ENCODE measurements around the gene TMEM201. TPM values are rescaled to one million over a fixed set of nuclear protein-coding genes. Genes with fewer than 3 reads are reported as not detected.
A peak's percentile ranks its signal among the peaks of the same experiment; 100 is the strongest.

Gene TMEM201
- total RNA-seq, 1 experiment from 2014 or later: 13.6 TPM

DNA sequence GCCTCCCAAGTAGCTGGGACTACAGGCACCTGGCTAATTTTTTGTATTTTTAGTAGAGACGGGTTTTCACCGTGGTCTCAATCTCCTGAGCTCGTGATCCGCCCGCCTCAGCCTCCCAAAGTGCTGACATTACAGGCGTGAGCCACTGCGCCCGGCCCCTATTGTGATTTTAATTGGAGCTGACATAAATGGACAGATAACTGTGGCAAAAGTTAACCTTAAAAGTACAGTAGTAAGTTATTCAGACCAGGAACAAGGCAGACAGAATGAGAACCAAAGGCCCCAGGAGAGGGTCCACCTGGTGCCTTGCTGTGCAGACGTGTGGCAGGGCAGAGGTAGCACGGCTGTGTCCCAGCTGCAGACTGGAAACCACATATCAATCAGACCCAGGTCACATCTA is 11.0 kb downstream of the TMEM201 start:
- no peak for DNase-seq (ENCODE audit: low read depth)

DNA sequence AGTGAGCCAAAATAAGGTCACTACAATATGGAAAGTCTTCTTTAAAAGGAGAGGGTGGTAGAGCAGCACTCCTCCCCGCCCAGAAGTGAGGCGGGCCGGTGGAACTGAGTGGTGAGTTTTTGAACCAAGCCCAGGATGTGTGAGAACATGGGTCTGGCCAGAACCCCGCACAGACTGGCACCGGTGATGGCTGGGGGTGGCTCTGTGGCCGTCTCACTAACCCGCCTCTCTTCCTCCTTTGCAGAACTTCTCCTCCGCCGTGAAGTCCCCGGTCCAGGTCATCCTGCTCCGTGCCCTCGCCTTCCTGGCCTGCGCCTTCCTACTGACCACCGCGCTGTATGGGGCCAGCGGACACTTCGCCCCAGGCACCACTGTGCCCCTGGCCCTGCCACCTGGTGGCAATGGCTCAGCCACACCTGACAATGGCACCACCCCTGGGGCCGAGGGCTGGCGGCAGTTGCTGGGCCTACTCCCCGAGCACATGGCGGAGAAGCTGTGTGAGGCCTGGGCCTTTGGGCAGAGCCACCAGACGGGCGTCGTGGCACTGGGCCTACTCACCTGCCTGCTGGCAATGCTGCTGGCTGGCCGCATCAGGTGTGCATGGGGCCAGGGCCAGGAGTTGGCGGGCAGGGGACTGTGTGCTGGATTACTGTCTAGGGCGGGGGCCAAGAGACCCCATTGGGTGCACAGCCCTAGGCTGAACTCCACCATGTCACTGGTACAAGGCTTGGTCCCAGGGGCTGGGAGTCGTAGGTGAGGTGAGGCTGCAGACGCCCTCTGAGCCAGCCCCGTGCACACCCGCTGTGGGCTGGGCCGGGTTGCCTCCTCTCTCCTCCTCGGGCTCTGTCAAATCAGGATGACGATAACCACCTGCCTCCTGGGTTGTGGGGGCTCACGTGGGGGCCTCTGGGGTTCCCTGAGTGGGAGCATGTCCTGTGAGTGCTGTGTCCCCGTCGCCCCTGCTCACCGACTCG is 12.4 kb downstream of the TMEM201 start:
- no peak for DNase-seq (ENCODE audit: low read depth)

DNA sequence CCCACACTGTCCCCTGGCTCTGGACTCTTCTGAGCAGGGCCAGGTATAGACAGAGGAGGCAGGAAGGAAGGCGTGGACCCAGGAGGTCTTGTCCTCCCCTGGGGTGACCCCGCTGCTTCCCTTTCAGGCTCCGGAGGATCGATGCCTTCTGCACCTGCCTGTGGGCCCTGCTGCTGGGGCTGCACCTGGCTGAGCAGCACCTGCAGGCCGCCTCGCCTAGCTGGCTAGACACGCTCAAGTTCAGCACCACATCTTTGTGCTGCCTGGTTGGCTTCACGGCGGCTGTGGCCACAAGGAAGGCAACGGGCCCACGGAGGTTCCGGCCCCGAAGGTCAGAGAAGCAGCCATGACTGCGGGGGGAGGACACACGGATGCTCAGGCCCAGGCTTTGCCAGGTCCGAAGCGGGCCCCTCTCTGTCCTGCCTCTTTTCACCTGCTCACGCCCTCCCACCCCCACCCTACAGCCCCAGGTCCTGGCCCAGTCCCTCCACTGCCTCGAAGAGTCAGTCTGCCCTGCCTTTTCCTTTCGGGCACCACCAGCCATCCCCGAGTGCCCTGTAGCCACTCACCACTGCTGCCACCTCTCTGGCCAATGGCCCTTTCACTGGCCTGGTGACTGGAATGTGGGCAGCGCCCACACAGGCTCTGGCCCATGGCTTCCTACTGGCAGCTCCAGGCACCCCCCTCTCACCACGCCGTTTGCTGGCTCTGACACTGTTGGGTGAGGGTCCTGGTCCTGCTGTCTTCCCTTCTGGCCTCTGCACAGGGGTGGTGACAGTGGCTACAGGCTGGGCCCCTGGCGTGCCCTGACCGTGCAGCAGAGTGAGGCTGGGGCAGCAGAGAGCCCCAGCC is 13.5 kb downstream of the TMEM201 start:
- DNase-seq (ENCODE audit: low read depth): no peak

DNA sequence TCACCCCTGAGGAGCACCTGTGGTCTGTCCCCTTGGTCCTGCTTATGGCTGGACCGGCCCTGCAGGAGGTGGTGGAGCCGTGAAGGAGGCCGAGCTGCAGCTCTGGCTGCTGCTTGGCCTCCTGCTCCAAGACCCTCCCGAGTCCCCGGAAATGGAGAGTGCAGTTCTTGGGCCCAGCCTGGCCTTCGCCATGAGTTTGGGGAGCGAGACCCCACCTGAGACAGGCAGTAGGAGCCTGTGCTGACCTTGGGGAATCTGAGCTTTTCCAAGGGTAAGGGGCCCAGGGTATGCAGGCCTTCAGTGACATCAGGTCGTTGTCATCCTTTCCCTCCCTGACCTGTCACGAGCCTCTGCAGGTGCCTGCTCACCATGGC is 14.1 kb downstream of the TMEM201 start:
- DNase-seq (ENCODE audit: low read depth): no peak

DNA sequence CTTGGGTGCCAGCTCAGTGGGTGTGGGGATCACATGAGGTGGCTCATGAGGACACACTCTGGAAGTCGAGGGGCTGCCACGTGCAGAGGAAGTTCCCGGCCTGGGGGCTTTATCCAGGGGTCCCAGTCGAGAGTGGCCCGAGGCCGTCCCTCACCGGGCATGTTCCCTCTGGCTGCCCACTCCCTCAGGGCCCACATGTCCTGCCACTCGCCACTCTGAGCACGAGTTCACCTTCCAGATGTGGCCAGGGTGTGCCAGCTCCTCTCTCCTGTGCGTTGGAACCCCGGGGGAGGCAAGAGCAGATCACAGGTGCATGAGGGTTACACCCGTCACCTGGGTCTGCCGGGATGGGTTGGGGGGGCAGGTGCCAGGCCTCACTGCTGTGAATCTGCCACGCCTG is 14.6 kb downstream of the TMEM201 start:
- DNase-seq (ENCODE audit: low read depth): no peak

DNA sequence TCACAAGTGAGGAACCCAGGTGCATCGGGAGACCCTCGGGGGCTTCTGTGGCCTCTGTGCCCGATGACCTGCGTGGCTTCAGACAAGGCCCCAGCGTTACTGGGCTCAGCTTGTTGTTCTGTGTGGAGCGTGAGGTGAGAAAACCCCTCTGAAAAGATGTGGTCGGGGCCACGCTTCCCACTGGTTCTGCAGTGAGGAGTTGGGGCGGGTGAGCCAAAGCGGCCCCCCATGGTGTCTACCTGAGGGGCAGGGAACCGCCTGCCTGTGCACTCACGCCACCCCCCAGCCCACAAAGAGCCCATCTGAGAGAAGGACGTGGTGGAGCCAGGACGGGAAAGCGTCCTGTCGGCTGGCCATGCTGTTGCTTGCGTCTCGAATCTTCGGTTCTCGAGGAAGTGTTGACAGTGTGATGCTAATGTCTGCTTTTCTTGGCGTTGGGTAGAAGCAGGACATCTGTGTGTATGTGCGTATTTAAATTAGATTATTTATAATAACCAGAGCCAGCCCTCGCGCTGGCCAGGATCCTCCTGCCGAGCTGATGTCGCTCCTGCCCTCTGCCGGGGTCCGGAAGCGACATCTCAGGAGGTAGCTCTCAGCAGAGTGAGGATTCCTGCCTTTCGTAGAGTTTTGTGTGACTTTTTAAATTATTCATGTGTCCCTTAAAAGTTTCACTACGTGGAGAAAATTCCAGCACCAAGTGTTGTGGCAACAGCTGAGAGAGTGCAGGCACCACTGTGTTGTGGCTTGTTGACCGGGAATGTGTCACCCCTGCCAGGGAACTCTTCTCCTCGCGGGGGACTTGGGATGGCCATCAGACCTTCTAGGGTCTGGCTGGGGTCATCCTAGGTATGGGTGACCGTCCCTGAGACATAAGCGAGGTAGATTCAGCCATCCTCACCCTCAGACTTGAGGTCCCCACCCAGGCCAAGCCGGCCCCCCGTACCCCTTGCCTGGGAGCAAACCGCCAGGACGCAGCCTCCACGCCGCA is 15.3 kb downstream of the TMEM201 start:
- DNase-seq (ENCODE audit: low read depth): no peak

DNA sequence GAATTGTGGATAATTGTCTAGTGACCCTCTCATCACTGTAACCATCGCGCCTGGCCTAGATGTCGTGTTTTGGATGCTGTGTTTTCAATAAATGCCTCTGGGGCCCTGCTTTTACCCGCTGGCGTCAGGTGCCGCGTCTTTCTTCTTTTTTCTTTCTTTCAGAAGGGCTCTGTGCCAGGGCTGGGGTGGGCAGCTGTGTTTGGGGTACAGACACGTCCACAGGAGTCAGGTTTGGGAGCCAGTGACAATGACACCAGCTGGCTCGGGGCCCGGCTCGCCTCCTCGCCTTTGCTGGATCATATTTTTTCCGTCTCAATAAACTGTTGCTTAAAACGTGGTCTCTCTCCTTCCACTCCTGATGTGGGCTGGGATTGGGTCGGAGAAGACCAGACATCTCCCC is 16.1 kb downstream of the TMEM201 start:
- DNase-seq (ENCODE audit: low read depth): no peak

DNA sequence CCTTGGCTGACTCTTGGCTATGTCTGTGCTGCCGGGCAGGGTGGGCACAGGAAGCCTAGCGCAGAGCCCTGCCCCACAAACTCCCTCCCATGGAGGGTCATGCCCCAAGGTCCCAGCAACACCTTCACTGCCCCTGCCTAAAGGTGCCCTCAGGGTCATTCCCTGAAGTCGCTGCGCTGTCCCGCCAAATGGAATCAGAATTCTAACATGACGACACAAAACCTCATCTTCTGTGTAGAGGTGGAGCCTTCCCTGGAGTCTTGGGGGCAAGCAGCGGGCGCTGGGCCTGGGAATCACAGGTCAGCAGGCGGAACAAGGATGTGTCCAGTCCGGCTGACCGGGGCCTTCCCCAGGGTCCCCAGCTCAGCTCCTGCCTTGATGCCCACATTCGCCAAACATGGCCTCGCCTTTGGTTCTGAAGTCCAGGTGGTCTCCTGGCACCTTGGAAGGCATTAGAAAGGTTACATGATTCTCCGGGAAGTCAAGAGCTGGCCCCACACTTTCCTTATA is 17.3 kb downstream of the TMEM201 start:
- DNase-seq (ENCODE audit: low read depth): no peak

DNA sequence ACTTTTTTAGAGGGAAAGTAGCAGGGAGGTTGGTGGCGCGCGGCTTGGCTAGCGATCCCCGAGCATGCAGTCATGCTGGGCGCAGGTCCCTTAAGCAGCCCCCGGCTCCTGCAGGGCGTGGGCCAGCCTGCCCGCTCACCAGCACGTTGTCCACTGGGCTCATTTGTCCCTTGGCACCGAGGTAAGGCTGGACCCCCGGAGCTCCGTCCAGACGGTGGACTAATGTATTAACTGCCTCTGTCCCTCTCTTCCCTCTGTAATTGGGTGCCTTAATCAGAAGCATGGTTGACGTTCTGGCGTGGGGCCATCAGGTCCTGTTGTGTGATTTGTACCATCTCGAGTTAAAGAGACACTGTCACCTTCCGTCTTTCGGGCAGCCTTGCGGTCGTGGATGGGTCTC is 17.7 kb downstream of the TMEM201 start:
- no peak for DNase-seq (ENCODE audit: low read depth)

DNA sequence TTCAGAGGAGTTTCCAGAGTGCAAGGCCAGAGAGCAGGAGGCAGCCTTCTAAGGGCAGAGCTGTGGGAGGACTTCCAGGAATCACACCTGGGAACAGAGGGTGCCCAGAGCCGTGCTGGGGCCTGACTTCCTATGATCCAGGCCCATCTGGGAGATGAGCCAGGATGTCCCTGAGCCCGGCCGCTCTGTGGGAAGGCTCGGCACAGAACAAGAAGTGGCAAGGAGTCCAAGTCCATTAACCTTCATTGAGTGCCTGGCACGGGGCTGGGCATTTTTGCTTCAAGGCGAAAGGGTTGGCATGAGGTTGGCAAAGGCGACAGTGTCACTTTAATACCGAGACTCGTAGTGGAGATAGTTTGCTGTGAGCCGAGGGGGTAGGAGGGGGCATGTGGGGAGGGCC is 18.2 kb downstream of the TMEM201 start:
- no peak for DNase-seq (ENCODE audit: low read depth)

DNA sequence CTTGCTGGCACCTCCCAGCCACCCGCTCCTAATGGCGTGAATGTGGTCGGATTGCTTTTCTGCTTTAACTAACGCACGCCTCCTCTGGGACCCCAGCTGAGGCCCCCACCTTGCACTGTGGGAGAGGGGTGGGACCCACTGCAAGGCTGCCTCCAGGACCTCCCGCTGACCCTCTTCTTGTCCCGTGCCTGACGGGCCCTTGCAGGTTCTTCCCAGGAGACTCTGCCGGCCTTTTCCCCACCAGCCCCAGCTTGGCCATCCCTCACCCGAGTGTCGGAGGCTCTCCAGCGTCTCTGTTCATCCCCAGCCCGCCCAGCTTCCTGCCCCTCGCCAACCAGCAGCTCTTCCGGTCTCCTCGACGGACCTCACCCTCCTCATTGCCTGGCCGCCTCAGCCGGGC is 18.6 kb downstream of the TMEM201 start:
- DNase-seq (ENCODE audit: low read depth): no peak

DNA sequence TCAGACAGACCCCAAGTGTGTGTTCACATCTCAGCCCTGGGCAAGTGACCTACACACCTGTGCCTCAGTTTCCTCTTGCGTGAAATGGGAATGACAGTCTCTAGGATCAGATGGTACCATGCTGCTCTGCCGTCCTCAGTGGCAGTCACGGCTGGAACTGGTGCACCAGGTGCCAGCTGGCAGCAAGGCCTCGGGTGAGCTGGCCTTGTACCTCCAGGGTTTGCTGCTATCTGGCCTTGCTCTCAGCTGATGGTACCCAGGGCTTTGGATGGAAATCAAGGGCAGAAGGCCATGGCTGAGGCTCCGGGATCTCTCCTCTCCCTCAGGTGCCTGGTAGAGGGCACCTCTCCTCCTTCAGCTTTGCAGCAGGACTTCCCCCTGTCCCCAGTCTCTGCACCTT is 21.3 kb downstream of the TMEM201 start:
- no peak for DNase-seq (ENCODE audit: low read depth)

DNA sequence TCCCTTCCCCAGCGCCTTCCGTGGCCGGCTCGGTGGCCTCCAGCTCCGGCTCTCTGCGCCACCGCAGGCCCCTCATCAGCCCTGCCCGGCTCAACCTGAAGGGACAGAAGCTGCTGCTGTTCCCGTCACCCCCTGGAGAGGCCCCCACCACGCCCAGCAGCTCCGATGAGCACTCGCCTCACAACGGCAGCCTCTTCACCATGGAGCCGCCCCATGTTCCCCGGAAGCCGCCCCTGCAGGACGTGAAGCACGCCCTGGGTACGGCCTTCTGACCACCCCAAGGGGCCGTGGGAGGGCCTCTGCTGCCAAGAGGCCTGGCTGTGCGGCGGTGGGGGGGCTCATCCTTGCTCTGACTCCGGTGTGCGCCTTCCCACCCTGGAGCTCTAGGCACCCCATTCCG is 21.8 kb downstream of the TMEM201 start:
- no peak for DNase-seq (ENCODE audit: low read depth)

DNA sequence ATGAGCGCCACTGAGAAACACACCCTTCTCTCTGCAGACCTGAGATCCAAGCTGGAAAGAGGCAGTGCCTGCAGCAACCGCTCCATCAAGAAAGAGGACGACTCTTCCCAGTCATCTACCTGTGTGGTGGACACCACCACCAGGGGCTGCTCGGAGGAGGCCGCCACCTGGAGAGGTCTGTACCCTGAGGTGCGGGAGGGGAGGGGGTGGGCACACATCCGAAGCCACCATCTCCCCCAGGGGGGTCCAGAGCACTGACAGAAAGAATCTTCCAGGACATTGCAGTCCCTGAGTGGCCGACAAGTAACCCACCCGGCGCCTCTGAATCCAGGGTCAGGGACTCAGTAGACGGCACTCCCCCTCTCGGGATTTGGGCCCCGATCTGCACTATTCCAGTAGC is 23.0 kb downstream of the TMEM201 start:
- DNase-seq (ENCODE audit: low read depth): no peak

DNA sequence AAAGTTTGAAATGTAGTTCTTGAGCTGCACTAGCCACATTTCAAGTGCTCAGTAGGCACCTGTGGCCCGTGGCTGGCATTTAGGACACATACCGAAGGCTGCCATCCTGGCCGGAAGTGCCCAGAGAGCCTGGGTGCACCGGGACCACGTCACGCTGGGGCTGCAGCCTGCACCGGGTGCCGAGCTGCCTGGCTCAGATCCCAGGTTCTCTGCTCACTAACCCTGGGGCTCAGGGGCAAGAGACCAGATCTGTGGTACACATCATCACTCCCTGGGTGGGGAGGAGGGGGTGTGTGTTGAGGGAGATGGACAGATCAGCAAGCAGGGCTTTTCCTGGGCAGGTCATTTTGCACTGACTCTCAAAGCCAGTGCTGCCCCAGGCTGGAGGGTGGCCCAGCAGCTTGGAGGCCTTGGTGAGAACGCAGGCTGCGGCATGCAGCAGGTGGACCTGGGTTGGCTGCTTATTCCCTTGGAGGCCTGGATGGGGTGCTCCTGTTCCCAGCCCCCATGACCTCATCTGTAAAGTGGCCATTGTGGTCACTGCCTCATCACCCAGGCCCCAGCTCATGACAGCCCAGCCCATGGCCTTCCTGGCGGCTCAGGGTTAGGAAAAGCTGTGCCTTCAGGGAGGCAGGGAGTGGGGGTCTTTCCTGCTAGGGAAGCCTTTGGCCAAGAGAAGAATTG is 23.6 kb downstream of the TMEM201 start:
- DNase-seq (ENCODE audit: low read depth): peak; percentile 62

DNA sequence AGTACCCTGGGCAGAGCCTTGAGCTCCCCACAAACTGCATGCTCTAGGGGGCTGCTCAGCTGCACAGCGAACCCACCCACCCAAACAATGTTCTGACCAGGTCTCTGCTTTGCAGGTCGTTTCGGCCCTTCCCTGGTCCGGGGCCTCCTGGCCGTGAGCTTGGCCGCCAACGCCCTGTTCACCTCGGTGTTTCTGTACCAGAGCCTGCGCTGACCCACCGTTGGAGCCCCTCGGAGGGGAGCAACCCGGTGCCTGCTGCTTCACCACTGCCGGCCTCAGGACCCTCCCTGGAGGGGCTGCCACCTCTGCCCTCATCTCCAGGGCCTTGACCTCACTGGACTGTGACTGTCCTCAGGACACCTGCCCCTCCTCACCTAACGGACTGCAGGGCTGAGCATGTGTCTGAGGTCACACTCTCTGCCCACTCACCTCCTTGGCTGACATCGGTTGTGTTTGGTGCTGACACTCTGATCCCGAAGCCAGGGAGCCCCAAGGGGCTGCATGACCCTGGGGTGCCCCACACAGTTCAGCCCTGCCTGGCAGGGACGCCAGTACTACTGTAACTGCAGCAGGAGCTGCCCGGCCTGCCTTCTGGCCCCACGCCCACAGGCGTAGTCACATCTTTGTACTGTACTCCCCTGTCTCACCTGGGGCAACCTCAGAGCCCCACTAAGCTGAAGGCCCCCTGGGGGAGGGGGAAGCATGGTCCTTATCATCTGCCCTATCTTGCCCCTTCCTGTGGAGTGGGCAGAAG is 24.3 kb downstream of the TMEM201 start:
- DNase-seq (ENCODE audit: low read depth): no peak

DNA sequence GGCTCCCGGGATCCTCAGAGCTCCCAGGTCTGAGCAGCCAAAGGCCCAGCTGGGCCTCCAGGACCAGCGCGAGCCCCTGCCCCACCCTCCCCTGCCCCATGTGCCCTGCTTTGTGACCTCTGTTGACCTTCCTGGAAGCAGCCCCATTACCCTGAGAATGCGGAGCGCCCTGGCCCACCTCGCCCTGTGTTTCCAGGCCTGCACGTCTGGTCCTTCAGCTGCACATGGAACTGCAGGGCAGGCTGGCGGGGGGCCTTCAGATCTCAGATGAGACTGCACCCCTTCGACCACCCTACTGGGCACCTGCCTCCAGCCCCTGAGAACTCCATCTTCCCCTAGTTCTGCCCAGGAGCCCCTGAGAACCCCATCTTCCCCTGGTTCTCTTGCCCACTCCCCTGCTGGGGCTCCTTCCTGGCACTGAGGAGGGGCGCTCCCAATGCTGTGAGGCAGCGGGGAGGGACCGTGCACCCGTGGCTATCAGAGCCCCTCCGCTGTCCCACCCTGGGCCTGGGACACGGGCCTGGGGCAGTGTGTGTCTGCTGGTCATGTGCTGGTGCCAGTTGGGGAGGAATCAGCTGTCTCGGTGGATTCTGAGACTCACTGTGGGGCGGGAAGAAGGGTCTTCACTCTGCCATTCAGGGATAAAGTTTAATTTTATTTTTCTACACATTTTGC is 25.1 kb downstream of the TMEM201 start:
- no peak for DNase-seq (ENCODE audit: low read depth)

DNA sequence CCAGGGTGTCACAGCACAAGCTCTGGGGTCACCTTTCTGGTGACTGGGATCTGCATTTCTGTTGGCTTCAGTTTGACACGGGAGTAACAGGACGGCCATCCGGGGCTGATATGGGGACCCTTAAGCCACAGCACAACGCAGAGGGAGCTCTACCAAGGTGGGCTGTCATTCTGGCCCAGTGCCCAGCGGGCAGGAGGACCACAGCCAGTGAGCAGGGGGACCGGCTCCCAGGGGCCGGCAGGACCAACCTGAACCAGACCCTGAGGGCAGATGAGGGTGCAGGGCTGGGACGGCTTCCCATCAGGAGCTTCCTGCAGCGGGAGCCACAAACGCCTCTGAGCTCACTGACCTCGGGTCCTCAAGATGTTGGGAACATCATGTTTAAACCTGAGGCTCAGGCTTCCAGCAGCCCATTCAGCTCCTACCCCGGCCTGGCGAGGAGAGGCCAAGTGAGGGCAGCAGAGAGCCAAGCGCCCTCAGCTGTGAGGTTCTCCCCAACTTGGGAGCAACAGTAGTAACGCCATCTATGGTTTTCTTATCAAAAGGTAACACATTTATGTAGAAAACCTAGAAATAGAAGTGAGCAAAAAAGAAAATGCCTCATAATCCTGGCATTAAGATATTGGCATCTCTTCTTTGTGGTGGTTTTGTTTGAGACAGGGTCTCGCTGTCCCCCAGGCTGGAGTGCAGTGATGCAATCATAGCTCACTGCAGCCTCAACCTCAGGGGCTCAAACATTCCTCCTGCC is 26.8 kb downstream of the TMEM201 start:
- peak; percentile 59 for DNase-seq (ENCODE audit: low read depth)

Measured in M059J (cell line).